CD14-positive monocyte (primary cell): ENCODE measurements around the gene MIDN. TPM values are rescaled to one million over a fixed set of nuclear protein-coding genes. Genes with fewer than 3 reads are reported as not detected.

Experiments used
- DNase-seq, 3 donors: peaks; one replicate each; pipeline ENCODE4 v3.0.0-alpha.2; 2011 to 2022
- H2AFZ ChIP-seq: 2 replicates; pipeline ENCODE4 v1.6.0; 2012; ENCODE audit warnings: mild to moderate bottlenecking, low read depth, low read length, inconsistent platforms; ENCODE audit not compliant: insufficient read depth, poor library complexity, severe bottlenecking
- H3K27ac ChIP-seq, 2 donors: 1 replicate in 1 of 2; 2 replicates in 1 of 2; pipeline ENCODE4 v1.5.1; 2012 to 2013; ENCODE audit warnings: low read length in 2 of 2, control low read depth in 1 of 2, inconsistent platforms in 1 of 2, low read depth in 1 of 2, mild to moderate bottlenecking in 1 of 2
- H3K27me3 ChIP-seq, 2 donors: one replicate each; pipeline versions ENCODE4 v1.6.0 to v1.6.1; 2011 to 2013; ENCODE audit warnings: low read length in 2 of 2; ENCODE audit not compliant: control insufficient read depth in 2 of 2, insufficient read depth in 2 of 2
- H3K36me3 ChIP-seq, 2 donors: replicated peaks in 1 of 2; 1 replicate in 1 of 2; 2 replicates in 1 of 2; pipeline versions ENCODE4 v1.5.1 to v1.6.1; 2012 to 2013; ENCODE audit warnings: low read length in 2 of 2, control low read depth in 1 of 2, inconsistent platforms in 1 of 2, mild to moderate bottlenecking in 1 of 2; ENCODE audit not compliant: insufficient read depth in 2 of 2, control insufficient read depth in 1 of 2
- H3K4me1 ChIP-seq, 2 donors: 1 replicate in 1 of 2; 2 replicates in 1 of 2; pipeline versions ENCODE4 v1.5.1 to v1.6.1; 2012 to 2013; ENCODE audit warnings: low read length in 2 of 2, control low read depth in 1 of 2, inconsistent platforms in 1 of 2, mild to moderate bottlenecking in 1 of 2, moderate library complexity in 1 of 2; ENCODE audit not compliant: insufficient read depth in 2 of 2, control insufficient read depth in 1 of 2
- H3K4me2 ChIP-seq: replicated peaks from 2 replicates; pipeline ENCODE3; 2012; ENCODE audit warnings: low read length, moderate library complexity, mild to moderate bottlenecking; ENCODE audit not compliant: poor library complexity, severe bottlenecking; ENCODE audit errors: extremely low read depth
- H3K4me3 ChIP-seq, 3 experiments: fragments of 200-600 bp in 1 of 3; sonication (generic) in 1 of 3; replicated peaks in 1 of 3; 1 replicate in 2 of 3; 2 replicates in 1 of 3; pipeline ENCODE4 v1.5.1; 2011 to 2013; ENCODE audit warnings: low read length in 3 of 3, mild to moderate bottlenecking in 3 of 3, control low read depth in 2 of 3, low read depth in 2 of 3, inconsistent platforms in 1 of 3, moderate library complexity in 1 of 3
- H3K79me2 ChIP-seq: 2 replicates; pipeline ENCODE4 v1.6.0; 2012; ENCODE audit warnings: mild to moderate bottlenecking, control low read depth, inconsistent platforms, low read length, moderate library complexity; ENCODE audit not compliant: insufficient read depth
- H3K9ac ChIP-seq: 2 replicates; pipeline ENCODE4 v1.6.0; 2017; ENCODE audit warnings: low read length, mild to moderate bottlenecking; ENCODE audit not compliant: insufficient read depth, poor library complexity, severe bottlenecking
- H3K9me3 ChIP-seq, 2 donors: replicated peaks in 1 of 2; 1 replicate in 1 of 2; 2 replicates in 1 of 2; pipeline versions ENCODE4 v1.5.1 to v1.6.1; 2012 to 2013; ENCODE audit warnings: low read length in 2 of 2, control low read depth in 1 of 2; ENCODE audit not compliant: control insufficient read depth in 1 of 2, insufficient read depth in 1 of 2
- H4K20me1 ChIP-seq: 2 replicates; pipeline ENCODE4 v1.6.0; 2012; ENCODE audit warnings: mild to moderate bottlenecking, low read length, control low read depth, moderate library complexity; ENCODE audit not compliant: insufficient read depth
- H3K27ac Mint-ChIP-seq, 7 donors: one replicate each; pipeline ENCODE4 v1.8.0; 2020; ENCODE audit warnings: mild to moderate bottlenecking in 7 of 7, mixed read lengths in 7 of 7, moderate library complexity in 6 of 7, inconsistent platforms in 2 of 7
- H3K27me3 Mint-ChIP-seq, 3 donors: one replicate each; pipeline ENCODE4 v1.8.0; 2021 to 2022; ENCODE audit warnings: low read depth in 3 of 3, mild to moderate bottlenecking in 3 of 3, mixed read lengths in 3 of 3, moderate library complexity in 3 of 3, inconsistent platforms in 1 of 3
- H3K36me3 Mint-ChIP-seq, 2 donors: one replicate each; pipeline ENCODE4 v1.8.0; 2020; ENCODE audit warnings: mixed read lengths in 2 of 2, inconsistent platforms in 1 of 2, mild to moderate bottlenecking in 1 of 2
- H3K4me1 Mint-ChIP-seq: one replicate; pipeline ENCODE4 v1.8.0; 2020; ENCODE audit warnings: mild to moderate bottlenecking, mixed read lengths
- H3K4me3 Mint-ChIP-seq, 2 donors: one replicate each; pipeline ENCODE4 v1.8.0; 2020; ENCODE audit warnings: mild to moderate bottlenecking in 2 of 2, mixed read lengths in 2 of 2, moderate library complexity in 1 of 2
- H3K9me3 Mint-ChIP-seq, 7 donors: one replicate each; pipeline ENCODE4 v1.8.0; 2020 to 2022; ENCODE audit warnings: mixed read lengths in 7 of 7, mild to moderate bottlenecking in 6 of 7, moderate library complexity in 6 of 7, inconsistent platforms in 2 of 7
- CTCF ChIP-seq: fragments of 200-600 bp; IDR thresholded peaks from one replicate; pipeline ENCODE4 v1.8.0; 2022; ENCODE audit warnings: antibody characterized with exemption, mild to moderate bottlenecking
- WGBS: methylation state at CpG from one replicate; pipeline ENCODE4 v1.1.5; 2013; ENCODE audit warnings: missing lambda C conversion rate; ENCODE audit not compliant: insufficient coverage; 5-methylcytosine and 5-hydroxymethylcytosine counted together
- intact Hi-C, 2 donors: fragments of 100-400 bp; cut with micrococcal nuclease; formaldehyde crosslinking; loops; one replicate each; pipeline versions ENCODE4 v1.15.0 to v1.15.1; 2023
- polyA plus RNA-seq, 3 donors: library from polyadenylated mRNA; depleted of rRNA in 1 of 3; unstranded in 2 of 3; stranded (reverse) in 1 of 3; fragments of 300-500 nt in 2 of 3; fragments of >200 nt in 1 of 3; fragmentation: Illumina TruSeq in 2 of 3; gene quantifications; 1 replicate in 2 of 3; 2 replicates in 1 of 3; pipeline ENCODE4 v1.2.3, GENCODE V29; 2012 to 2021

The MIDN gene
- polyA plus RNA-seq, 3 donors = 5.6 to 301 (median 11.0) TPM

GRCh38 chr19:1226522-1227303 lies 21.7 kb upstream of the MIDN start:
- H3K27me3 Mint-ChIP-seq = peaks cover 0 to 2% (median 2%) of the 10 kb centered on the region in 3 donors
- no peak overlapping the region for H3K27ac Mint-ChIP-seq
- H3K4me3 Mint-ChIP-seq = no peak overlapping the region
- no peak for DNase-seq
- H2AFZ ChIP-seq = no peak overlapping the region
- peaks cover 12 to 27% of the 10 kb centered on the region in 2 donors for H3K36me3 Mint-ChIP-seq
- H3K27me3 ChIP-seq = no peaks in the 10 kb centered on the region
- H3K4me3 ChIP-seq = no peak overlapping the region
- H3K9me3 Mint-ChIP-seq = peaks cover 0 to 10% (median 3%) of the 10 kb centered on the region in 7 donors
- no peak for TF ChIP-seq CTCF
- no peaks in the 10 kb centered on the region for H3K79me2 ChIP-seq
- H3K4me1 Mint-ChIP-seq = no peaks in the 10 kb centered on the region
- H3K9ac ChIP-seq = no peak overlapping the region
- H3K9me3 ChIP-seq = no peaks in the 10 kb centered on the region
- H3K27ac ChIP-seq = no peak overlapping the region
- peaks cover 48% of the 10 kb centered on the region for H4K20me1 ChIP-seq
- no peaks in the 10 kb centered on the region for H3K4me1 ChIP-seq
- intact Hi-C loops = no loop called here
- 94% methylated on average over 43 of the region's 50 CpGs for WGBS
- H3K4me2 ChIP-seq = no peak overlapping the region
- H3K36me3 ChIP-seq = peaks cover 34 to 60% of the 10 kb centered on the region in 2 donors

GRCh38 chr19:1227304-1228054 lies 20.9 kb upstream of the MIDN start:
- Histone ChIP-seq H3K4me2 (no peak overlapping the region), H3K4me1 (no peaks in the 10 kb centered on the region), H3K79me2 (no peaks in the 10 kb centered on the region), H3K9ac (no peak overlapping the region), H4K20me1 (peaks cover 41% of the 10 kb centered on the region), H3K27ac (no peak overlapping the region), H3K9me3 (no peaks in the 10 kb centered on the region), H2AFZ (no peak overlapping the region), H3K36me3 (peaks cover 29 to 52% of the 10 kb centered on the region in 2 donors), H3K27me3 (no peaks in the 10 kb centered on the region), H3K4me3 (no peak overlapping the region)
- Mint-ChIP-seq H3K36me3 (peaks cover 12 to 27% of the 10 kb centered on the region in 2 donors), H3K4me3 (no peak overlapping the region), H3K27ac (no peak overlapping the region), H3K9me3 (peaks cover 0 to 10% (median 3%) of the 10 kb centered on the region in 7 donors), H3K27me3 (peaks cover 0 to 5% (median 4%) of the 10 kb centered on the region in 3 donors), H3K4me1 (peaks cover 3% of the 10 kb centered on the region)
- DNase-seq = no peak
- TF ChIP-seq CTCF = no peak
- intact Hi-C loops = no loop called here
- WGBS = 97% methylated on average over 37 of the region's 56 CpGs
